Kidney epithelial cell (primary cell): ENCODE data around the gene ANKRD40. TPM values are rescaled to one million over a fixed set of nuclear protein-coding genes. Genes with fewer than 3 reads are reported as not detected.

ENCODE experiments used
- DNase-seq: peaks from one replicate; pipeline ENCODE4 v3.0.0-alpha.2; 2010; ENCODE audit warnings: low read depth
- H3K27me3 ChIP-seq: 2 replicates; pipeline ENCODE4 v1.6.0; 2011; ENCODE audit warnings: low read length; ENCODE audit not compliant: control insufficient read depth, insufficient read depth
- H3K36me3 ChIP-seq: 2 replicates; pipeline ENCODE4 v1.5.1; 2011; ENCODE audit warnings: low read length; ENCODE audit not compliant: control insufficient read depth, insufficient read depth
- H3K4me3 ChIP-seq: 2 replicates; pipeline ENCODE4 v1.5.1; 2011; ENCODE audit warnings: low read depth, mild to moderate bottlenecking, control low read depth, low read length
- total RNA-seq: library from RNA; depleted of rRNA; stranded (reverse); fragments of >200 nt; gene quantifications from 2 replicates; pipeline ENCODE4 v1.2.3, GENCODE V29; 2015
- TF ChIP-seq, protein P1 (sequence below): IDR thresholded peaks from 2 replicates; pipeline ENCODE4 v1.5.1; 2011; ENCODE audit warnings: mild to moderate bottlenecking, moderate library complexity, low read length, control low read depth, inconsistent platforms; ENCODE audit not compliant: insufficient read depth, poor library complexity, severe bottlenecking

The ANKRD40 gene
- total RNA-seq, 1 donor from 2014 or later, result 30.7 TPM

DNA sequence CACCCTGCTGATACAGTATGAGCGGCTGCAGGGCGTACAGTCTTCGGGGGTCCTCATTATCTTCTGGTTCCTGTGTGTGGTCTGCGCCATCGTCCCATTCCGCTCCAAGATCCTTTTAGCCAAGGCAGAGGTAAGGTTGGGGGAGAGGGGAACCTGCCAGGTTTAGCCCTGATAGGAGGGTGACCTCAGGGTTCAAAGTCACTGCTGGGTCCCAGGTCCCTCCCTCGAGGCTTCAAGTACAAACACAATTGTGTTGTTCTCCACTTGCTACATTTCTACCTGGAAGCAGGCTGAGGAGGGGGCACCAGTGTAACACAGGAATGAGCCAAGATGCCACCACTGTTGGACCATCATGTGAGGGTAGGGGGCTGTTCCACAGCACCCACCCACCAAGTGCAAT, 50.7 kb downstream of the ANKRD40 start:
- Histone ChIP-seq H3K36me3 (no peaks in the 10 kb centered on the region), H3K27me3 (no peaks in the 10 kb centered on the region), H3K4me3 (no peak overlapping the region)
- TF ChIP-seq, protein P1, sequence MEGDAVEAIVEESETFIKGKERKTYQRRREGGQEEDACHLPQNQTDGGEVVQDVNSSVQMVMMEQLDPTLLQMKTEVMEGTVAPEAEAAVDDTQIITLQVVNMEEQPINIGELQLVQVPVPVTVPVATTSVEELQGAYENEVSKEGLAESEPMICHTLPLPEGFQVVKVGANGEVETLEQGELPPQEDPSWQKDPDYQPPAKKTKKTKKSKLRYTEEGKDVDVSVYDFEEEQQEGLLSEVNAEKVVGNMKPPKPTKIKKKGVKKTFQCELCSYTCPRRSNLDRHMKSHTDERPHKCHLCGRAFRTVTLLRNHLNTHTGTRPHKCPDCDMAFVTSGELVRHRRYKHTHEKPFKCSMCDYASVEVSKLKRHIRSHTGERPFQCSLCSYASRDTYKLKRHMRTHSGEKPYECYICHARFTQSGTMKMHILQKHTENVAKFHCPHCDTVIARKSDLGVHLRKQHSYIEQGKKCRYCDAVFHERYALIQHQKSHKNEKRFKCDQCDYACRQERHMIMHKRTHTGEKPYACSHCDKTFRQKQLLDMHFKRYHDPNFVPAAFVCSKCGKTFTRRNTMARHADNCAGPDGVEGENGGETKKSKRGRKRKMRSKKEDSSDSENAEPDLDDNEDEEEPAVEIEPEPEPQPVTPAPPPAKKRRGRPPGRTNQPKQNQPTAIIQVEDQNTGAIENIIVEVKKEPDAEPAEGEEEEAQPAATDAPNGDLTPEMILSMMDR, result no peak
- no peak for DNase-seq

DNA sequence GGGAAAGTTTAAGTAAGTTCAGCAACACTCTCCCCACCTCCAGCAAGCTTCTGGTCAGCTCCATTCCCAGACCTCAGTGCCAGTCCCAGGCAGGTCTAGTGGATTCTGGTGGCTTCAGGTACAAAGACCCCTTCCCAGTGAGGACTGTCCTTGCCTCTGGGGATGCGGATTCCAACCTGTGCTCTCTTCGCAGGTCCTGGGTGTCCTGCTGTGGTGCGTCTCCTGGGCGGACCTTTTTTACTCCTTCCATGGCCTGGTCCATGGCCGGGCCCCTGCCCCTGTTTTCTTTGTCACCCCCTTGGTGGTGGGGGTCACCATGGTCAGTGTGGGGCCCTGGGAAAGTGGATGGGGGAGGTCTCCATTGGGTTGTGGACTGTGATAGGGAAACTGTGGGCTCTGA, 51.2 kb downstream of the ANKRD40 start:
- Histone ChIP-seq H3K27me3 (no peaks in the 10 kb centered on the region), H3K36me3 (no peaks in the 10 kb centered on the region), H3K4me3 (no peak overlapping the region)
- TF ChIP-seq, protein P1, result no peak
- no peak for DNase-seq

DNA sequence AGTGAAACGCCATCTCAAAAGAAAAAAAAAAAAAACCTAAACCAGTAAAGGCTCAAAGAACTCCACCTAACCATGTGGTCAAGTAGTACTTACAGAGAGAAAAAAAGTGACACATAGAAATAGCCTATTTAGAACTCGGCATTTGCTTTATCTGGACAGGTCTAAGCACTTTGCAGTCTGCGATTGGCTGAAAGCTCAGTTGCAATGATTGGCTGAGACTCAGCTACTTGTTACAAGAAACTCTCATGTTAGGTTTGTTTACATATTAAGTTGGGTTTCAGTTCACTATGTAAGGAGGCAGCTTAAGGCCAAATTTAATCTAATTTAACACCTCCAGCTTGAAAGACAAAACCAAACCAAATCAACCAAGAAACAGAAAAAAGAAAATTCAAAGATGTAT, 54.0 kb downstream of the ANKRD40 start:
- H3K4me3 ChIP-seq, result no peak overlapping the region
- H3K36me3 ChIP-seq, result no peaks in the 10 kb centered on the region
- DNase-seq, result no peak
- TF ChIP-seq, protein P1, result no peak
- no peaks in the 10 kb centered on the region for H3K27me3 ChIP-seq

DNA sequence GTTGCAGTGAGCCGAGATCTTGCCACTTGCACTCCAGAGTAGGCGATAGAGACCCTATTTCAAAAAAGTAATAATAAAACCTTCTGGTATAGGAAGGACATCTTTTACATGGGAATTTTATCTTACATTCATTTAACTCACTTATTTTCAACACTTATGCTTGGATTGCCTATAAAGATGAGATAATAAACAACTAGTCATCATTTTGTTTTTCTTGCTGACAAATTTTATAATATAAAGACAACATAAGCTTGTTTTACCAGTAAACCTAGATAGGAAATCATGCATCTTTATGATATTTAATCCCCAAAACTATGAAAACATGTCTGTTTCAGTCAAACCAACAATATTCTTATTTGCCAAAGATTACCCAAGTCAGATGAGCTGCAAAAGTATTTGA, 56.1 kb downstream of the ANKRD40 start:
- no peak overlapping the region for H3K4me3 ChIP-seq
- TF ChIP-seq, protein P1, result no peak
- no peaks in the 10 kb centered on the region for H3K36me3 ChIP-seq
- no peaks in the 10 kb centered on the region for H3K27me3 ChIP-seq
- no peak for DNase-seq

DNA sequence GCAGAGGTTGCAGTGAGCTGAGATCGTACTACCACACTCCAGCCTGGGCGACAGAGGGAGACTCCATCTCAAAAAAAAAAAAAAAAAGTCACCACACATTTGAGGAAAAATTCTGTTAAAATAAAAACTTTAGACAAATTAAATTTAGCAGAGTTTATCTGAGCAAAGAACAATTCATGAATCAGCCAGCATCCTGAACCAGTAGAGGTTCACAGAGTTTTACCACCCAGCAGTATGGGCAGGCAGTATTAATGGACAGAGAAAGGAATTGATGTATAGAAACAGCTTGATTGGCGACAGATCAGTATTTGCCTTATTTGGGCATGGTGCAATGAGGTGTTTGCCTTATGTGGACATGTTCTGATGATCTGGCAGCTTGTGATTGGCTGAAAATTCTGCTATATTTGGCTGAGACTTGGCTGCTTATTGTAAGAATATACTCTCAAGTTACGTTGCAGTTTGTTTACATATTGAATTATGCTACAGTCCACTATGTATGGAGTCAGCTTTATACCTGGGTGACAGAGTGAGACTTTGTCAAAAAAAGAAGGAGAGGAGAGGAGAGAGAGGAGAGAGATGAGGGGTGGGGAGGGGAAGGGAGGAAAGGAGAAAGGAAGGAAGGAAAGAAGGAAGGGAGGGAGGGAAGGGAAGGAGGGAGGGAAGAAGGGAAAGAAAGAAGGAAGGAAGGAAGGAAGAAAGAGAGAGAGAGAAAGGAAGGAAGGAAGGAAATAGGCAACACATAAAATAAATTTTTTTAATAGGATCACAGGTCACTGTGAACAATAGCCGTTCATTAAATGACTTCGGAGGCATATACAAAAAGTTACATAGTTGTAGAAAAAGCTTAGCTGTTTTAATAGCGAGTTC, 58.4 kb downstream of the ANKRD40 start:
- Histone ChIP-seq H3K27me3 (no peaks in the 10 kb centered on the region), H3K36me3 (no peaks in the 10 kb centered on the region), H3K4me3 (no peak overlapping the region)
- TF ChIP-seq, protein P1, result no peak
- DNase-seq, result no peak

DNA sequence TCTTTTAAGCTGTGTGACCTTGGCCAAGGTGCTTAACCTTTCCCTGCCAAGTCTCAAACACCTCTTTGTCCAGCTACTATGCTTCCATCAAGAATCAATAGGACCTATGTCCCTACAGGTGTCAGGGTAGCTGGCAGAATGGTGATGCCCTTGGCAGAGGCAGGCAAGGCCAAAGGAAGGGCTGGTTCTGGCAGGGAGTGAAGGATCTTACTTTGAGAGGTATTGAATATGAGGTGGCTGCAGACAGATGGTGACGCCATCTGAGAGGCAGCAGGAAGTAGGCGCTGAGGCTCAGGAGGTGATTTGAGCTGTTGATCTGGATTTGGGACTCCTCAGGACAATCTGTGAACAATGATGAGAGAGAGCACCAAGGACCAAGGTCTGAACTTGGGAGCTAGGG, 60.5 kb downstream of the ANKRD40 start:
- TF ChIP-seq, protein P1, result no peak
- H3K27me3 ChIP-seq, result no peaks in the 10 kb centered on the region

More for the DNA sequence above, 60.5 kb downstream of the ANKRD40 start:
- DNase-seq, result no peak
- Histone ChIP-seq H3K36me3 (peaks cover 2% of the 10 kb centered on the region), H3K4me3 (no peak overlapping the region)
